ENCODE results near the gene FOXA1.
"Not testable (repeated sequence)": the region's sequence is repeated elsewhere in the genome, so short reads cannot be mapped to it uniquely, and the experiment has no call there.

FOXA1 gene

DNA sequence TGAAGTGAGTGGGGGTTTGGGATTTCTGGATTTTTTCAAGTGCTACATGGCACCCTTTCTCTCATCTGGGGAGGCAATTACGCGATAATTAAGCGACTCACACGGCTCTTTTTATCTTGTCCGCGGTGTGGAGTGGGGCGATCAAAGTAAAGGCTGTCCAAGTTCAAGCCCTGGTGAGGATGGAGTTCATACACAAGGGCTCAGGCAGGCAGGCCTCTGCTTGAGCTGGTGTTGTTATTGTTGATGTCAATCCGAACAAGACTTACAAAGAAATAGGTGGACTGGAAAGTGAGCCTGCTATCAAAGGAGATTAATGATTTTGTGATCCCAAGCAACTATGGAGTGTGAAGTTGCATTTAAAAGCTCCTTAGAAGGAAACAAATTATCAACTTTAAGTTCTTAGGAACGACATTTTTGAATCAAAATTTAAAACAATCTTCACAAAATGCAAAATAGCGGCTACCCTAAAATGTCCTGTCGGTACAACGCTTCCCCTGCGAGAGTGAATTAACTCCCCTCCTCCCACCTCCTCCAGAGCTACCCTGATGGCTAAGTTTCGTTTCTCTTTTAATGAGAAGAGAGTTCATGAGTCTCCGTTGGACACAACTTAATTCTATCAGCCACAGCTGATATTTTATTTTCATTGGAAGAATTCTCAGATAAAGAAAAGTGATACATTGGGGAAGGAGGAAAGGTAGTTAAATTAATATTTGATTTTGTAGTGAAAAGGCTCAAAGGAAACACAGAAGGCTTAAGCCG is 5.9 kb downstream of the FOXA1 start:
- DNase-seq = no peak

DNA sequence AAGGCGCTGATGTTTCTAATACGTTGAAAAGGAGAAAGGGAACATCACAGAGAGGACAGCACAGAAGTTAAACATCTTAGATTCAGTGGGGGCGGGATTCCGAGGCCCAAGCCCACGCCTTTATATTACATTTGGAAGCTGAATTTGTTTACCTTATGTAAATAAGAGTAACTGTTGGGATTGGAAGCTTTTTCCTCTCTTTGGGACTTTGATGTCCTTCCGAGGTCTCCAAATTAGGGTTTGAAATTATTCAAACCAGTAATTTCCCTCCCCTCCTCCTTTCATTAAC is 6.4 kb downstream of the FOXA1 start:
- DNase-seq = no peak

DNA sequence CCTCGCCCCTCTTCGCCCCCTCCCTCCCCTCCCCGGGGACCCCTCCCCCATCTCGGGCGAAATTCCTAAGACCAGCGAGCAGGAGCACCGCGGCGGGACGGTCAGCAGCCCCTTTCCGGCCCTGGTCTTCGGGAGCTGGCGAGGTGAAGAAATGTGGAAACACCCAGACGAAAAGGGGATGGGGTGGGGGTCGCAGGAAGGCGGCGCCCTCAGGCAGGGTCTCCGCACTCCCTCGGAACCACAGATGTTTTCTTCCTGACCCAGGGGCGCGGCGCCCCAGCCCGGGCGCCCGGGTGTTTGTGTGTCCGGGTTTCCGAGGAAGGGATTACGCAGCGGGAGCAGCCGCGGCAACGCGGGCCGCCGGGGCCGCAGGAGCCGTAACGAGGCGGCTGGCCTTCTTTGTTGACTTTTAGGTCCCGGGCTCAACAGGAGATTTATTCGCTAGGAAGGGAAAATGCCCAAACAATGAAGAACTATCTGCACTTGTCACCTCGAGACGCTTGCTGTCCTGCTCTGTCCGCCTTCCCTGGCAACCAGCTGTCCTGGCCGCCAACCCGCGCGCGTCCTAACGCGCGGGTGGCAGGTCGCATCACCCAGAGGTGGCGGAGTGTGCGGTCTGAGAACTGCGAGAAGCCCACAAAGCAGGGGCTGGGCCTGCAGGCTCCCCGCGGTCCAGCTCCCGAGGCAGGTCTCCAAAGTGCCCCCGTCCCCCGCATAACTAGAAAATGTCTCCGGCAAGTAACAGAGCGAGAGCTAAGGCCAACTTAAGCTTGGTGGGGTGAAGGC is 7.0 kb downstream of the FOXA1 start:
- no peak for DNase-seq

DNA sequence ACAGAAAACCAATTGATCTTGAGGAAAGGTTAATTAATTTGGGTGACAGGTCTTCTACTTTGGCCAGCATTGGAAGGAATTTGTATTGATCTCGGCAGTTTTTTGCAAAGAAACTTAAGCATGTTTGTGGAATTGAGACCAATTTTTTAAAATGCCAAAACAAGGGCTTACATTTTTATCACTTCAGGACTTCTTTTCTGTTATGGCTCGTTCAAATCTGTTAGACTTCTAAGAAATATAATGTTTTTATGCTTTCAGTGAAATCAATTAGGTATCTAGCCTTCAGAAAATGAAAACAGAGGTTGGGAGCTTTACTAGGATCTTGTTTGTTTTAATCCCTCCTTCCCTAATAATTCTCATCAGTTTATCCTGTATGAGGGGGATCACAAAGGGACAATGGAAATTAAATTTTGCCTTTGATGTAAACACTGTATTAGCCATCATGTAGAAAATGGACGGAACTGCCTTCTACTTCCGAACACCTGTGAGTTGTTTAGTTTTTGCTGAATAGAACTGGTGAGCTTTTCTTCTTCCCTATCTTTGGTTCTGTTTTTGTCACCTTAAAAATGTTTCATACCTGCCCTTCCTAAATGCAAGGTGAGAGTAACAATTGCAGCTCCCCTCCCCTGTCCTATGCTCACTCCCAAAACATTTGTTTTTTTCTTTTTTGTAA is 7.8 kb downstream of the FOXA1 start:
- DNase-seq = no peak

DNA sequence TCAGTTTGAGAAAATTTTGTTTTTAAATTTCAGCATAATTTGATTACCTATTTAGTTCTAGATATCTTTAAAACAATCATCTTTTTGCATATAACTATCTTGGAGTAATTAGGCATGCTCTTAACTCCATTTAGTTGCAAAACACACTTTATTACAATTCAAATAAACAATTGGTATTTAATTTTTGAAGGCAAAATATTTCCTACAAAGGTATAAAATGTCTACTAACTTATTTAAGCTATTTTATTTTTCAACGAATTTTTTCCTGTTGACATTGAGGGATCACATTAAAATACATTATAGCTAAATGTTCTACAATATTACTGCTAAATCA is 8.3 kb downstream of the FOXA1 start:
- no peak for DNase-seq

DNA sequence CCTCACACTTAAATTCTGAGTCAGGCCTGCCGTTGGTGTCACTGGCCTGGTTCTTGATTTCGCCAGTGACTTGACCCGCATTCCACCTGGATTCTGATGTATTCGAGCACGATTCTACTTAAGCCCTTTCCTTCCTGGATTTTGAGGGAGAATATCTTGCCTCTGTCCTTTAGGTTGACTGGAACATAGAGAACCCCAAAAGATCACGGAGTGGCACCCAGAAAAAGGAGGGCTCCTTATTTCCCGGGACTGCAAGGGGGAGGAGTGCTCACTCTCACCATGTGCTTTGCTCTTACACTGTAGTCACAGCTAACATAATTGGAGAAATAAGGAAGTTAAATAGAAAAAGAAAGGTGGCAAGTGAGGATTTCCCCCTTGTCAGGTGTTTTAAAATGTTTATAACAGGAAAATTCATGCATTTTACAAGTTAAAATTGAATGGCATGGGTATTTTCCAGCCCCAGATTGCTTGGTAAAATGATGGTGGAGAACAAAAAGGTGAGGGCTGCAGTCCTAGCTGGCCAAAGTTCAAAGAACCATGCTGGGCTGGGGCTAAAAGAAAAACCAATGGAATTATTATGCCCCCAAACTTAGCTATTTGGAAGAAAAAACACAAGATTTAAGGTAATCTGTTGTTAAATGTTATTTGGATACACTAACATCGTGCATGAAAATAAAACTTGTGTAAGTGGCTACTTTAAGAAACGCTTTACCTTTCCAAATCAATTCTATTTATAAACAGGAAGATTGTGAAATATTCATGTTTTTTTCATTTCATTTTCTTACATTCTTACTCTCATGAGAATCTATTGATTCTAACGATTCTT is 8.9 kb downstream of the FOXA1 start:
- no peak for DNase-seq

DNA sequence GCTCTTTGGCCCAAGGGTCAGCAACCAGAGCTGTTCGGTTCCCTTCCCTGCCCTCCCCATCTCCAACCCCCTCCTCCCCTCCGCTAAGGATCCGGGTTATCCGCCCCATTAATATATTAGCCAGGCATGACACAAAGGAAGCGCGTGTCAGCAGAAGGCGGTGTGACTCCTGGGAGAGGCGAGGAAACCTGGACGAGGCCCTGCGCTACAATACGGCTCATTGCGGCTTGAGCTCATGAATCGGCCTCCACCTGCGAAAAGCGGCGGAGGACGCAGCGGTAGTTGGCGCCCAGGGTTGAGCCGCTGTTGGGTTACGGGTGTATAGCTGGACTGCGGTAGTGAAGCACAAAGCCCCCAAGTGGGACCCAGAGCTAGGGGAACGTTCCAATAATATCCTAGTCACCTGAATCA is 9.9 kb downstream of the FOXA1 start:
- DNase-seq = no peak

DNA sequence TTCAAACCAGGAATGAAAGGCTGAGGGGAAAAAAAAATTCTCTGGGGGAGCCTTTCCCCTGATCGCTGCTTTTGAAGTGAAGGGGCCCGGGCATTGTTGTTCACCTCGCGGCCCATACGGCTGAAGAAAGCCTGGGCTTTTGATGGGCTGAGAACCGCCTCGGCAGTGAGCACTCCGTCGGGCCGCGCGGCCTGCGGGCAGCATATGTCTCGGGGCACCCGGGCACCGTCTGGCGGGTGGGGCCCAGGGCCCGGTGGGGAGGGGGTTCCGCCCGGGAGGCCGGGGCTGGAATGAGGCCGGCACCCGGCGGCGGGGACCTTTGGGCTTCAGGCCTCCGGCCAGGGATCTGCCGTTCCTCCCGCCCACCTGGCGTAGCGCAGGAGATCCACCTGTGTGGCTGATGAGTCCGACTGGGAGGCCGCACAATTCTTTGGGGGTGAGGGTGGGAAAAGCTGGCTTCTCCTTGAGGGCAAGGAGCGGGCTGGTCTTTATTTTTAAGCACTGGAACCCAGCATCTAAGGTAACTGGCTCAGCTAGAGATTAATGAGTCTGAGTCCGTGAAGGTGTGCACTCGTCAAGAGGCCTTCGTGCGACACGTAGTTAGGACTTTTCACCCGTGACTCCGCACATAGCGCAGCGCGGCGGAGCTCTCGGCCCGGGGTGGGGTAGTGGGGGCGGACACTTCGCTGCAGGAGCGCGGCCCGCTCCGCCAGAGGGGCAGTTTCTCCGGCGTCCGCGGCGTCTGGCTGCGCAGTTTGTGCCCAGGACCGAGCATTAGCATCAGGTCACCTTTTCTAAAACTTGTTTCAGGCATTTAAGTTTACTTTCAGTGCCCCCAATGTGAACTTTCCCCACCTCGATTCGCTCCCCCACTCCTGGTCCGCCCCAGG is 10.6 kb downstream of the FOXA1 start:
- no peak for DNase-seq

DNA sequence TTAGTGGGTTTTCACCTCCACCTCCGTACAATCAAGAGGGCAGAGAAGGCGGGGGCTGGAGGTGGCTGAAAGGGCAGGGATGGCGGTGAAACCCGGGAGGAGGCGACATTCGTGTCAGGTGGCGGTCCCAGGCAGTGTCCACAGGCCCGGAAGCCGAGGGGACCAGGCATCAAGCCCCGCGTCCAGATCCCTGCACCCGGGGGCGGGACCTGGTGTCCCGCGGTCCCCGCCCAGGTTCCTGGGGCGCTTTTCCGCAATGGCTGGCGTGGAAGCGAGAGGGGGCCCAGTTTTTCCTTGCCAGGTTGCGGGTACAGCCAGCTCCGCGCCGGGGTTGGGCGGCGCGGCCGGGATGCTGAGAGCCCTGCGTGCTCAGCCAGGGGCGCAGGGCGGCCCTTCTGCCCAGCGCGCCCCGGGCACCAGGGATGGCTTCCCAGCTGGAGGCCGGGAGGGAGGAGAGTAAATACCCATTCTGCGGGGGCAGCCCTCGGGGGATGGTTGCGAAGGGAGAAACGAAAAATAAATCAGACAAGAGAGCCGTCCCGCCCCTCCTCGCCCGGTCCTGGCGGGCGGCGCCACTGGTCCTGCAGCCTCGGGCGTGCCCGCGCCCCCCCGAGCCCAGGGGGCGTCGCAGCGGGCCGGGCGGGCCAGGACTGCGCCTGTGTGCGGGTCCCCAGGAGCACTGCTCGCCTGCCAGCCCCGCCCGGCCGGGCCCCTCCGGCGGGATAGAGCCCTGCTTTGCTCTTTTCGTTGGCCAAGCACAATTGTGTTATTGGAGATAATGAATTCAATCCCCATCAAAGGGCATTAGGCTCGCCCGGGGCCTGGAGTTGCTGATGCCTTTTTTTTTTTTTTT is 11.5 kb downstream of the FOXA1 start:
- DNase-seq = peak; percentile 50

DNA sequence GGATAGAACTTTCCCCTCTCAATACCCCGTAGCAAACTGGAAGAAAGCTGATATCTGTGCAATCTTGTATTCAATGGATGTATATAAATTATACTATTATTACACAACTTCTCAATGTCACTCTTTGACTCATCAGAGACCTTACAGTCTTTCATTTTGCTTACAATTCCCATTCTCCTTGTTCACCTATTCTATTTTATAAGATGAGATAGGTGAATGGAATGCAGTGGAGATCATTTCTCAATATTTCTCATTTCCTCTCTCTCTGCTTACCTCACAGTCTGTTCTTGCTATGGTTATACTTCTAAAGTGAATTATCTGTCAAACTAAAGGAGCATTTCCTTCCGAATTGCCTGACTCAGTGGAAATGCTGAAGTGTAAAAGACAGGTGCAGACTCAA is 14.9 kb downstream of the FOXA1 start:
- DNase-seq = no peak

DNA sequence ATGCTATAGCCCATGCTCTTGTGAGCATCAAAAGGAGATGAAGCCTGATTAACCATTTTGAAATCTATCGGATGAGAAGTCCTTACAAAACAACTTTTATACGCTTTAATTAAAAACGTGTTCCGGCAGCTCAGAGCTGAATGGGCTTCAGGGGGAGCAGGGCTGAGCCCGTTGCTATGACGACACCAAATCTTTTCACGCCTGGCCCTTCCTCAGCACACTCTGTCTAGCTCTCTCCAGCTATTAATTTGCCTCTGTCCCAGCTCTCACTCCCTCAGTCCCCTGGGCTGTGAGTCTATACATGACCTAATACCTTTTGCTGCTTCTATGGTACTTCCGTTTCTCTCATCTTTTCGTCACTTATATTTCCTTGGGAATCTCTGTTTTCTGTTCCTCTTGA is 15.8 kb downstream of the FOXA1 start:
- DNase-seq = peak; percentile 17

DNA sequence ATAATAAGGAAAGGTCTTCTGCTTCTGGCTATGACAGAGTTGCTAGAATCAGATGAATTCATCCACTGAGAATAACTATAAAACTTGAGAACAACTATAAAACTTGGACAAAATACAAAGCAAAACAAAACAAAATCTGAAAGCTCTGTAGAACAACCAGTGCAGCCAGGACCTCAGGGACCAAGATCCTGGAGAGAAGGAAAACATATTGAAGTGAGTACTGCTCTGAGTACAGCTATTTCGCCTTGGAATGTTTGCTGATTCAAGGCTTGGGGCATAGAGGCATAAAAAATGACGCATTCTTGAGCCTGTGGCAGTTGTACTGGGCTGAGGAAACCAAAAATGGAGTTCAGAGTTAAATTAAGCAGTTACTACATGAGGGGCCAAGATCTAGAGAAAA is 21.7 kb downstream of the FOXA1 start:
- no peak for DNase-seq

DNA sequence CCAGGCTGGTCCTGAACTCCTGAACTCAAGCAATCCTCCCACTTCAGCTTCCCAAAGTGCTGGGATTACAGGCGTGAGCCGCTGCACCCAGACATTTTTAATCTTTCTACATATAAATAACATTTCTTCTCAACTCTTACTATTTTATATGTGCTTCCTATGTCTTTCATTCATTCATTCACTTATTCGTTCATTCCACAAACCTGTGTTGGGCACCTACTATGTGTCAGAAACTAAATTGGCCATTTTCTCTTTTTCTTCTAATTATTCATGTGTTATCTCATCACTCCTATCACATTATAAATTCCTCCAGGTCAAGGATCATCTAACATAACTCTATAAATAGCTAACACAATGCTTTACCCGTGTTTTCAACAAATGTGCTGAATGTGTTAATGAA is 23.7 kb downstream of the FOXA1 start:
- DNase-seq = no peak

DNA sequence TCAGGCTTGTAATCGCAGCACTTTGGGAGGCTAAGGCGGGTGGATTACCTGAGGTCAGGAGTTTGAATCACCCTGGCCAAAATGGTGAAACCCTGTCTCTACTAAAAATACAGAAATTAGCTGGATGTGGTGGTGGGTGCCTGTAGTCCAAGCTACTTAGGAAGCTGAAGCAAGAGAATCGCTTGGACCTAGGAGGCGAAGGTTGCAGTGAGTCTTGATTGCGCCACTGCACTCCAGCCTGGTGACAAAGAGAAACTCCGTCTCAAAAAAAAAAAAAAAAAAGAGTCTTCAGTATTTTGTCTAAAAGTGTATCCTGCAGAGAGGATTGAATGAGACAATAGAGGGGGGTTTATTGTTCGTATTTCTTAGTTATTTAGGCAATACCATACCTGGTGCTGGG is 25.3 kb downstream of the FOXA1 start:
- DNase-seq = no peak

DNA sequence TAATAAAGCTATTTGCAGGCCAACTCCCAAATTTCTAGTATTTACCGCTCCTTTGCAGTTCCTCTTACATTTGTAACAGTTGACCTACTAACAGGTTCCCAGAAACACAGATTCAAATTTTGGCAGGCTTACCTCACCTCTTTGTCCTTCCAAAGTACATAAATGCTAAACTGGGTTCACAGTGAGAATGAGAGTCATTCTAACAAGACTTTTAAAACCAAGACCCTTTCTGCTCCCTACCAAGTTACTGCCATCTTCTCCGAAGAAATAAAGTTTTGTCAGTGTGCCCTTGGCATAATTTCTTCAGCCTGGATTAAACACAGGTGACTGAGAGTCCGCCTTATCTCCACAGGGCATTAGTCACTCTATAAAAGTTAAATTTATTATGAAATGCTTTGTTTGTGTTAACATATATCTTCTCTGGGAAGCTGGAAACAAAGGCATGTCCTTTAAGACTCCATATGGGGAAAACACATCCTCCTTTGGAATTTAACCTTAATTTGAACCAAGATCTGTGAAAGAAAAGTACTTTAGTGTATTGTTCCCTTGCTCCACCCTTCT is 28.2 kb downstream of the FOXA1 start:
- DNase-seq = no peak

DNA sequence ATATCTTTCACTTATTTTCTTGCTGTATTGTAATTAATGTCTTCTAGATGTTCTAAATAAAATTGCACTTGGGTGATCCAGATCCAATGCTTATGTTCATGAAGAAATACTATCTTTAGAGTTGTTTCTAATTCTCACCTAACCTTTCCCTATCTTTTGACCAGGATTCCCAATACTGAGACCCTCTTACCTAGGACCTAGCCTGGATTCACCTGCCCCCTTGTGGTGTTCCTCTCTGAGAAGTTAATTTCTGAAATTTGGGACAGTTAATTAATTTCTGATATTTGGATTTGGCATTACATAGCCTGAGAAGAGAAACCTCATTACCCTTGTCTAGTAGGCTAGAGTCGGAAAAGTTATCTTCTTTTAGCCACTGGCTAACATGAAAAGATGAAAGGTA is 29.5 kb downstream of the FOXA1 start:
- DNase-seq = no peak

DNA sequence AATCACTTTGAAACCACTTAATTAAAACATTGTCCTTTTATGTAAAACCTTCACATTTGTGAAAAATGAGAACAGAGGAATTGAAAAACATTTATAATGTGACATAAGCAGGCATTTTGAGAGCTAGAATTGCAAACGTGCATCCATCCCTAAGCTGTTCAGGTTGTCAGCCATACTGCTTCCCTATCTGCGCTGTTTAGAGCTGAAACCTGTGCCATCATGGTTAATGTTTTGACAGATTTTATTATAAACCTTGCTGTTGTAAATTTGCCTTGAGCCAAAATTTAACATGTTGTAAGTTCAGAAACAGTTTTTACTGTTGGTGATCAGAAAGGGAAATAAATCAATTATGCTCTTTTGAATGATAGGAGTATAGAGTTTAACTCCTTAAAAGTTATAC is 31.9 kb downstream of the FOXA1 start:
- DNase-seq = no peak

DNA sequence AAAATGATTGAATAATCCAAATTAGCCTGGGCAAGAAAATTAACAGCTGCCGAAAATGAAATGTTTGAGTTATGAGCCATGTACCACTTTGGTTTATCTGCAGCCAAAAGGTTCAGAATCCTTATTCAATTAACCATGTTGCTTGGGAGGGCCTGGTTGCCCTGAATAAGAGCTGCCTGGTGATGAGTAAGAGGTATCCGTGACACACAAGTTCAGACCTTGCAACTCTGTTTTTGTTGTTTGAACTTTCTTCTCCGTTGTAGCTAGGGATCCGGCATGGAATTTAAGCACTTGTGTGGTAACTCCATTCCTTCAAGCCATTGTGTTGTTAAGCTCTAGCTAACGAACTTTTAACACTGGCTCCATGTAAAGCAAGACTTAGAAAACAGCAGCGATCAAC is 35.7 kb downstream of the FOXA1 start:
- DNase-seq = no peak

DNA sequence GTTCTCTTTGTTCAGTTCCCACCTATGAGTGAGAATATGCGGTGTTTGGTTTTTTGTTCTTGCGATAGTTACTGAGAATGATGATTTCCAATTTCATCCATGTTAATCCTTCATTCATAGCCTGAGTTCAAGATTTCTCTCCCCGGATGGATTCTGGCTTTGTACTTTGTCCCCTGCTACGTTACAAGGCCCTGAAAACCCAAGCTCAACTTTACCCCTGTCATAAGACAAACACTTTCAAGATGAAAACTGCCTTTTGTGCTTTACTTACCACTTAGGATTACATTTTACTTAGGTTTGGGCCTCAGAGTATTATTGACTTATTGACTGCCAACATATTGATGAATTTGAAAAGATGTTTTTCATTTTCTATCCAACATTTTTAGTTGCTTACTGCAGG is 36.3 kb downstream of the FOXA1 start:
- DNase-seq = no peak

DNA sequence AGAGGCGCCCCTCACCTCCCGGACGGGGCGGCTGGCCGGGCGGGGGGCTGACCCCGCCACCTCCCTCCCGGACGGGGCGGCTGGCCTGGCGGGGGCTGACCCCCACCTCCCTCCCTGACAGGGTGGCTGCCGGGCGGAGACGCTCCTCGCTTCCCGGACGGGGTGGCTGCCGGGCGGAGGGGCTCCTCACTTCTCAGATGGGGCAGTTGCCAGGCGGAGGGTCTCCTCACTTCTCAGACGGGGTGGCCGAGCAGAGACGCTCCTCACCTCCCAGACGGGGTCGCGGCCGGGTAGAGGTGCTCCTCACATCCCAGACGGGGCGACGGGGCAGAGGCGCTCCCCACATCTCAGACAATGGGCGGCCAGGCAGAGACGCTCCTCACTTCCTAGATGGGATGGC is 39.5 kb downstream of the FOXA1 start:
- not testable (repeated sequence) for DNase-seq

DNA sequence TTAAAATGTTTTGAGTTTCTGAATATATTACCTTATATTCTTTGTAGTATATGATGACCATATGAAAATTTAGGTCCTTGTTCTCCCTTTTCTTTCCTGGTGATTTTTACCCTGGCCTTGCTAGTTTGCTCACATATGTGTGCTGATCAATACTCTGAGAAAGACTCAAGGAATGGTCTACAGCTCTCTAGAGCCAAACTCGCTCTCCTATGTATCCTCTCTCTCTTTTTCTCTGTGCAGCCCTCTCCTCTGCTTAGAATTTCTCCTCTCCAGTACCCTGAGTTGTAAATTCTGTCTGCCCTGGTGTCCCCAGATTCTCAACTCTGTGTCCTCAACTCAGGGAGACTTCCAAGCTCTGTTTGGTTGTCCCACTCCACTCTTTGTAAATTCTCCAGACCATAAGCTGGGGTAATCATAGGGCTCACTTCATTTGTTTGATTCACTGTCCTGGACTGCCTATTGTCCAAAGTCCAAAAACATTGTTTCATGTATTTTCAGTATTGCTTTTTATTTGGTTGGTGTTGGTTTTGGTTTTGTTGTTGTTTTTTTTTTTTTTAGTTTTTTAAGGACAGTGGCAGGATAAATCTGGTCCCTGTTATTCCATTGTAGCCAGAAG is 41.0 kb downstream of the FOXA1 start:
- no peak for DNase-seq

All from NCI-H2227 treated with DMSO at 0.1 percent for 48 hours (cell line).